GM21367 (cell line): ENCODE data around the gene CACFD1.

Source experiments
- ATAC-seq: cut with Tn5 transposase; IDR thresholded peaks from one replicate; pipeline ENCODE4 v1.9.1; 2021; ENCODE audit not compliant: unreplicated experiment

The CACFD1 gene

DNA sequence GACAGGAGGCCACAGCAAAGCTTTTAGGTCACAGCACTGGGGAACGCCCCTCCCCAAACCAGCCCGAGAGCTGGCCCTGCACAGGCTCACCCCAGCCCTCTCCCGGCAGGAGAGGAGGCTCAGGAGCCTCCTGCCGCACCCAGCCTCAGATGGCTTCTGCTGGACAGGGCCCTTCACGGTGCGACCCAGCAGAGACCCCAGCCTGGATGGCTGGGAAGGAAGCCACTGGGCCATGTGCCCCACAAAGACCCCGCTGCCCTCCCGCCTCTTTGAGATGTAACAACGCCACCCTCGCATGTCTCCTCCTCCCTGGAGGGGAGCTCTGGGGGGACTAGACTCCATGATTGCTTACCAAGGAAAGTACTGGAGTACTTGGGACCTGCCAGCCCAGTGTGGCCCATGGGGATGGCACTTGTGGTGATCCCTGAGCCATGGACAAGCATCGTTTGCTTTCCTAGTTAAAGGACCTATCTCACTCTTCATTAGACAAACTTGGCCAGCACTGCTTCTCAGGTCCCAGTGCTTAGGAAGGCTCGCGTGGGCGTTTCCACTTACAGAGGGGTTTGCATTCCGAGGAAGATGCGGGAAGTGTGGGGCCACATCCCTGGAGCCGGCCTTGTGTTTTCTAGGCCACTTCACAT lies 56.0 kb downstream of the CACFD1 start:
- ATAC-seq = no peak

DNA sequence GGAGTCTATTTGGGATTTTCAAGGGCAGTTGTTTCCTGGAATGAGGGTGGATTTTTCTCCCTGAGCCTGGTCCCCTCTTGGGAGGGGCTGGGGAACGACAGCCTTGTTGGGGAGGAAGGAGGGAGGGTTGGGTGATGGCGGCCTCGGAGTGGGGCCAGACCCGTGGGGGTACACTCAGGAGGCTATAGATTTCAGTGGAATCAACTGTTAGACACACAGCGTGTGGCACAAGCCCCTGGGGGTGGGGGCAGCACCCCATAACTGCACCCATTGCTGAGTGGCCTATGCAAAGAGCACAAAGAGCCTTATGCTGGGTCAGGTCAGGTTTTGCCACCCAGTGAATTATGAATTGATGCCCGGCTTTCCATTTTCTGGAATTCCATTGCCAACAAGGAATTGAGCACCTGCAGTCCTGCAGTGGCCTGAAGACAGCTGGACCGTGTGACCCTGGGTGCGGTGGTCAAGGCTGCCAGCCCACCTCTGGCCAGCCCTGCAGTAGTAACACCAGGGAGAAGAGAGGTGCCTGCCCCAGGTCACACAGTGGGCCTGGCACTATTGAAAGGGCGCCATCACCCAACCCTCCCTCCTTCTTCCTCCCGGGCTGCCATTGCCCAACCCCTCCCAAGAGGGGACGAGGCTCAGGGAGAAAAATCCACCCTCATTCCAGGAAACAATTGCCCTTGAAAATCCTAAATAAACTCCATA lies 56.6 kb downstream of the CACFD1 start:
- no peak for ATAC-seq

DNA sequence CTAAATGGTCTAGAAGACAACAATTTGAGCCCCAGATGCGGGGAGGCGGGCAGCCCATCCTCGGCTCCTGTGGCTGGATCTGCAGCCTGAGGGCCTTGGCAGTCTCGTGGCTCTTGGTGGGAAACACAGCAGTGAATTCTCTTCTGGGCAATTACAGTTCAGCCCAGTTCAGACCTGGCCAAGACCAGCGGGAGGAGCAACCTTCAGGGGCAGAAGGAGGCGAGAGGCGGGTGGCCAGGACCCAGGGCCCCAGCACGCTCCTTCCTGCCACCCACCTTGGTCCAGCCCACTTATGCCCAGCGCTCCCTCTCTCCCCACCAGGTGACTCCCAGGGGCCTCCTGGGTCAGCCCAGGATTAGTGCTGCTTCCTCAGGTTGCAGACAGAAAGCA lies 57.2 kb downstream of the CACFD1 start:
- no peak for ATAC-seq

DNA sequence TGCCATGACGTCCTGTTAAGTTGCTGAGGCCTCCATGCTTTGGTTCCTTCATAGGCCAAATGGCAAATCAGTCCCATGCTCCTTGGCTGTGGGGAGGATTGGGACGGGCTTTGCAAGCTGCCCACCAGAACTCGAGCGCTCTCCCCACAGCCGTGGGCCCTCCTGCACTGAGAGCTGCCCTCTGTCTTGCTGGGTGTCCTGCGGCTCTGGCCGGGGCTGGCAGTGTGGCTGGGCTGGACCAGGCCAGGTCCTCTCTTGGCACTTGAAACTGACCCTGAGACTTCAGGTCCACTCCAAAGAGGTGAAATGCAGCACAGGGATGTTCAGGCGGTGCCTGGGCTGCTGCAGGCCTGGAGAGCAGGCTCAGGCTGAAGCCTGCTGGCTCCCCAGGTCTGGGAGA lies 57.9 kb downstream of the CACFD1 start:
- ATAC-seq = no peak

DNA sequence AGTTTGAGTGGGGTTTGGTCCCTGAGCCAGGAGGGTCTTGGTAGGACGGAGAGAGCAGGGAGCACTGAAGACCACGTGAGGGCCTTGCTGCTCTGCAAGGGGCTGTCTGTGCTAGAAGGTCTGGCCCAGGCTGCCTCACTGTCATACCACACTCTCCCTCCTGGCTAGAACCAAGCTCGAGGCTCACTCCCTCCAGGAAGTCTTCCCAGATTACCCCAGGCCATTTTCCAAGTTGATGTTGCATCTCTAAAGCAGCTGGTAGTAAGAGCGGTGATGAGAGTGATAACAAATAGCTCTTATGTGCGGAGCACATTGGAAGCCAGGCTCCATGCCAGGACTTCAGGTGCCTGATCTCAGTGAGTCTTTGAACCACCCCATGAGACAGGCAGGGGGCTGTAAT lies 58.4 kb downstream of the CACFD1 start:
- ATAC-seq = no peak

DNA sequence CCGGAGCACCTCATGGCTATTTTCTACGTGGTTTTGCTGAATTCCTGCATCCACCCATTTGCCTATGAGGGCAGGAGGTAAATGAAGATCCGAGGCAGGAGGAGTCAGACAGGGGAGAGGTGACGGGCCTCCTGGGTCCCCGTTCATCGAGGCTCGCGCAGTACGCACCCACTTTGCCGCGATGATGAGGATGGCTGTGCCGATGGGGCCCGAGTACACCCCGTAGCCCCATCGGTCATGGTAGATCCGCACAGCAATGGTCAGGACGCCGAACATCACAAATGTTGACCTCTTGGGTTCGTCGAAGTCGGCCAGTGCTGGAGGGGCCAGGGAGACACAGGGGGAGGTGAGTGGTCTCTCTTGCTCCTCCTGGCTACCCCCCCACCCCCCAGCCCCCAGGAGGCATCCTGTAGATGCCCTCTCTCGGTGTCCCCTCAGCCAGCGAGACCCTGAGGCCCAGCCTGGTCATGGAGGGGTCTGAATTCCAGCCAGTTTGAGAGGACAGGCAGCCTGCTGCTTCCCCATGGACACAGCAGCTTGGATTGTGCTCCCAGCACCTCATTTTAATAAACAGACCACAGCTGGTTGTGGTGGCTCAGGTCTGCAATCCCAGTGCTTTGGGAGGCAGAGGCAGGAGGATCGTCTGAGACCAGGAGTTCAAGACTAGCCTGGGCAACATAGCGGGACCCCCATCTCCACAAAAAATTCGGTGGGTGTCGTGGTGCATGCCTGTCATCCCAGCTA lies 59.1 kb downstream of the CACFD1 start:
- ATAC-seq = no peak

DNA sequence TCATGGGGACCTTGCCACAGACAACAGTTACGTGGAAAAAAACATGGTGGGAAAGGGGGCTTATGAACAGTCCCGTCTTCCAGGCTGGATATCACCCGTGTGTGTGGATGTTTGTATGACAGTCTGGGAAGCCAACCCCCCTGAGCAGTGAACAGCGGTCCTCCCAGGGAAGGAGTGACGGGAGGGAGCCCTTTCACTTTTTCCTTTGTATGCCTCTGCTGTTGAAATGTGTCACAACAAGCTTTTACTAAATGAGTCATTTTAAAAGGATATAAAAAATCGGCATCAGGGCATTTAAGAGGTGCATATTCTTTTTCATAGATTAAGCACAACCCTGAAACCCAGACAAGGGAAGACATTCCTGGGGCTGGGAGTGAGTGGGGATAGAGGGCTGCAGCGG lies 59.9 kb downstream of the CACFD1 start:
- ATAC-seq = no peak

DNA sequence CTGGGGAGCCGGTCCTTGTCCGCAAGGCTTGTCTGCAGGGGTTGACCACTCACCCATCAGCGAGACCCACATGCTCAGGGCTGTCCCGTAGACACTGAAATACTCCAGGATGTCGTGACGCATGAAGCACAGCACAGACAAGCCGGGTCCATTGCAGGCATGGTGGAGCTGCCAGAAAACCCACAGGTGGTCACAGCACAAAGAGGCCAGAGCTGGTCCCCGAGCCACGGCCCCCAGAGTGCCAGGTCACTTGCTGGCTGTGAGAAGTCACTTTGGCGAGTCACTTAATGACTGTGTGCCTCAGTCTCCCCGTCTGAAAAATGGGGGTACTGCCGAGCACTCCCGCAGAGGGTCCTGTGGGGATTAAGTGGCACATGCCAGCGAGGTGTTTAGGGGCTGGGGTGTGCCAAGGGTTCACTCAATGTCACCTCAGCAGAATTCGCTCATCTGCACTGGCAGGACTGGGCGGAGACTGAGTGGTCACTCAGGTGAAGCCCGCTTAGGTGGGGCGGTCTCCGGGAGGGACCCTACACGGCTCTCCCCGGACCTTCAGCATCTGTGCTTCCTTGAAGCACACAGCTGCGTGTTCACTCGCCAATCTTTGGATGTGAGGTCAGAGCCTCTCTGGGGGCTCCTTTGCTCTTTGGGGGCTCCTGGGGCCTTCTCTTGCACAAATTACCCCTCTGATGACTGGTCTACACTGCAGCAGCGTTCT lies 60.5 kb downstream of the CACFD1 start:
- no peak for ATAC-seq
